ENCODE results near the gene ZNF239.

The ZNF239 gene

GRCh38 chr10:43585046-43585445 lies 10.6 kb upstream of the ZNF239 start:
- Histone ChIP-seq H3K79me2 (ENCODE audit: insufficient read depth, low read length) (no peaks in the 10 kb centered on the region), H4K20me1 (ENCODE audit: insufficient read depth, low read length) (no peaks in the 10 kb centered on the region), H3K4me3 (ENCODE audit: low read depth in 1 of 2, low read length in 2 of 2) (no peak overlapping the region), H2AFZ (ENCODE audit: low read depth, low read length) (no peak overlapping the region), H3K9me3 (ENCODE audit: insufficient read depth, low read length, severe bottlenecking) (no peaks in the 10 kb centered on the region), H3K36me3 (ENCODE audit: insufficient read depth, low read length) (no peaks in the 10 kb centered on the region), H3K4me1 (ENCODE audit: insufficient read depth, low read length) (no peaks in the 10 kb centered on the region), H3K9ac (ENCODE audit: low read depth, low read length) (no peak overlapping the region), H3K4me2 (ENCODE audit: insufficient read depth, low read length) (no peak overlapping the region), H3K27me3 (ENCODE audit: insufficient read depth, low read length, poor library complexity) (no peaks in the 10 kb centered on the region), H3K27ac (ENCODE audit: low read length) (no peak overlapping the region)
- DNase-seq (no peak), ATAC-seq (ENCODE audit: insufficient read depth, low read depth) (no peak)
- TF ChIP-seq EZH2 (IDR thresholded peaks at IDR 0.05; ENCODE audit: borderline replicate concordance, low read depth, low read length, severe bottlenecking) (no peak), CTCF (IDR thresholded peaks at IDR 0.05; ENCODE audit: borderline replicate concordance, extremely low read depth, low read length, poor library complexity, severe bottlenecking) (no peak)

DNA sequence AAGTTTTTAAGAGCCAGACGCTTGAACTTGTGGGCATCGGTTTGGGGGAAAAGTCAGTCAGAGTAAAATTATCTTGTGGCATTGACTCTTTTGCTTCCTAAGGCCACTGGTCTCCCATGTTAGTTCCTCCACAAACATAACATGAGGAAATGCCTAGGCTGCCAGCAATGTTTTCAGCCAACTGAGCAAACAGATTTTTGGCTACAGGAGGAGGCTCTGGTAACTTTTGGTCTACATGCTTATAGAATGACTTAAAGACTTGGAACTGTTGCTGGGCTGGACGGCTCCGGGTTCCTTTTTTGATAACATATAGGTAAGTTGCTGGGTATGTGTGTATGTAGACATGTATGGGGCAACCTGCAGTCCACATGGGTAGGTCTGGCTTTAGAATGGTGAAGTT lies 9.6 kb upstream of the ZNF239 start:
- H3K4me2 ChIP-seq (ENCODE audit: insufficient read depth, low read length): no peak overlapping the region
- no peak overlapping the region for H3K9ac ChIP-seq (ENCODE audit: low read depth, low read length)
- ATAC-seq (ENCODE audit: insufficient read depth, low read depth) (no peak), DNase-seq (no peak)
- TF ChIP-seq EZH2 (IDR thresholded peaks at IDR 0.05; ENCODE audit: borderline replicate concordance, low read depth, low read length, severe bottlenecking) (no peak), CTCF (IDR thresholded peaks at IDR 0.05; ENCODE audit: borderline replicate concordance, extremely low read depth, low read length, poor library complexity, severe bottlenecking) (no peak)
- no peaks in the 10 kb centered on the region for H4K20me1 ChIP-seq (ENCODE audit: insufficient read depth, low read length)
- no peaks in the 10 kb centered on the region for H3K4me1 ChIP-seq (ENCODE audit: insufficient read depth, low read length)
- H3K79me2 ChIP-seq (ENCODE audit: insufficient read depth, low read length): no peaks in the 10 kb centered on the region
- no peaks in the 10 kb centered on the region for H3K9me3 ChIP-seq (ENCODE audit: insufficient read depth, low read length, severe bottlenecking)
- H3K27me3 ChIP-seq (ENCODE audit: insufficient read depth, low read length, poor library complexity): no peaks in the 10 kb centered on the region
- H2AFZ ChIP-seq (ENCODE audit: low read depth, low read length): no peak overlapping the region
- H3K27ac ChIP-seq (ENCODE audit: low read length): no peak overlapping the region
- H3K4me3 ChIP-seq (ENCODE audit: low read depth in 1 of 2, low read length in 2 of 2): no peak overlapping the region
- no peaks in the 10 kb centered on the region for H3K36me3 ChIP-seq (ENCODE audit: insufficient read depth, low read length)

DNA sequence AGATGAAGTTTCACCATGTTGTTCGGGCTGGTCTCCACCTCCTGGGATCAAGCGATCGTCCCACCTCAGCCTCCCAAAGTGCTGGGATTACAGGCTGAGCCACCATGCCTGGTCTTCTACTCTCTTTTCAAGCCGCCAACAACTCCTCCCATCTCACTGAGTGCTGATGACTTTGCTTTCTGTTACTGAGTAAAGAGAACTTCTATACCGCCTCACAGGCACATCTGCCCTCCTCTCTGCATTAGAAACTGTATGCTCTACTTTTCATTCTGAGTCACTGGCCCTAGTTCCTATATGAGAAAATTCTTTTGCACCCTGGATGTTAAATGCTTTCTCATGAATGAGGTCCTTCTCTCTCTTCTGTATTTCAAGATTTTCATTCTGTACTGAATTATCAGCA lies 2.2 kb upstream of the ZNF239 start:
- Histone ChIP-seq H3K79me2 (ENCODE audit: insufficient read depth, low read length) (no peaks in the 10 kb centered on the region), H3K27ac (ENCODE audit: low read length) (no peak overlapping the region), H3K36me3 (ENCODE audit: insufficient read depth, low read length) (no peaks in the 10 kb centered on the region), H4K20me1 (ENCODE audit: insufficient read depth, low read length) (no peaks in the 10 kb centered on the region), H2AFZ (ENCODE audit: low read depth, low read length) (no peak overlapping the region), H3K9ac (ENCODE audit: low read depth, low read length) (no peak overlapping the region), H3K27me3 (ENCODE audit: insufficient read depth, low read length, poor library complexity) (no peaks in the 10 kb centered on the region), H3K4me3 (ENCODE audit: low read depth in 1 of 2, low read length in 2 of 2) (no peak overlapping the region), H3K9me3 (ENCODE audit: insufficient read depth, low read length, severe bottlenecking) (peaks cover 6% of the 10 kb centered on the region), H3K4me2 (ENCODE audit: insufficient read depth, low read length) (no peak overlapping the region), H3K4me1 (ENCODE audit: insufficient read depth, low read length) (peaks cover 6% of the 10 kb centered on the region)
- DNase-seq (no peak), ATAC-seq (ENCODE audit: insufficient read depth, low read depth) (0 out of 3 replicates have a peak, but pooled peaks have one; percentile 33)
- TF ChIP-seq EZH2 (IDR thresholded peaks at IDR 0.05; ENCODE audit: borderline replicate concordance, low read depth, low read length, severe bottlenecking): no peak

- H3K4me2 ChIP-seq (ENCODE audit: insufficient read depth, low read length): no peak overlapping the region
- DNase-seq: peak; percentile 15
- no peak overlapping the region for H3K27ac ChIP-seq (ENCODE audit: low read length)
Measured at GRCh38 chr10:43576062-43576461, 1.6 kb upstream of the ZNF239 start.

More at GRCh38 chr10:43576062-43576461, 1.6 kb upstream of the ZNF239 start:
- H3K4me1 ChIP-seq (ENCODE audit: insufficient read depth, low read length): peaks cover 6% of the 10 kb centered on the region
- no peaks in the 10 kb centered on the region for H3K79me2 ChIP-seq (ENCODE audit: insufficient read depth, low read length)
- H3K4me3 ChIP-seq (ENCODE audit: low read depth in 1 of 2, low read length in 2 of 2): no peak overlapping the region
- no peak overlapping the region for H3K9ac ChIP-seq (ENCODE audit: low read depth, low read length)
- H3K9me3 ChIP-seq (ENCODE audit: insufficient read depth, low read length, severe bottlenecking): peaks cover 6% of the 10 kb centered on the region
- H3K27me3 ChIP-seq (ENCODE audit: insufficient read depth, low read length, poor library complexity): no peaks in the 10 kb centered on the region
- H4K20me1 ChIP-seq (ENCODE audit: insufficient read depth, low read length): no peaks in the 10 kb centered on the region
- peak; percentile 72 for ATAC-seq (ENCODE audit: insufficient read depth, low read depth)
- no peaks in the 10 kb centered on the region for H3K36me3 ChIP-seq (ENCODE audit: insufficient read depth, low read length)
- TF ChIP-seq CTCF (IDR thresholded peaks at IDR 0.05; ENCODE audit: borderline replicate concordance, extremely low read depth, low read length, poor library complexity, severe bottlenecking) (no peak), EZH2 (IDR thresholded peaks at IDR 0.05; ENCODE audit: borderline replicate concordance, low read depth, low read length, severe bottlenecking) (no peak)
- H2AFZ ChIP-seq (ENCODE audit: low read depth, low read length): peak overlapping the region; percentile 64
